Left ventricle myocardium superior (tissue), 1 donor: ENCODE measurements around the gene CAPNS1. TPM values are rescaled to one million over a fixed set of nuclear protein-coding genes. Genes with fewer than 3 reads are reported as not detected.
"Not testable (repeated sequence)": the region's sequence is repeated elsewhere in the genome, so short reads cannot be mapped to it uniquely, and the experiment has no call there.

ENCODE experiments used
- ATAC-seq: fragments of 200-7000 bp; cut with Tn5 transposase; one replicate; pipeline ENCODE4 v1.9.1; 2020; ENCODE audit warnings: mild to moderate bottlenecking, moderate library complexity
- DNase-seq: peaks from one replicate; pipeline ENCODE4 v3.0.0-alpha.2; 2020
- intact Hi-C: fragments of 100-400 bp; cut with micrococcal nuclease; formaldehyde crosslinking; loops from one replicate; pipeline ENCODE4 v1.11.0; 2022
- total RNA-seq: library from RNA; stranded (reverse); fragmentation: NEBNext Ultra II Directional; extraction: Animal tissue kit (Norgen Biotek cat#: 25700); gene quantifications from one replicate; pipeline ENCODE4 v1.2.1, GENCODE V29; 2021
- donor health status: DM: no; HTN: yes; CAD: no; lungs with severe emphysema.

The CAPNS1 gene
- total RNA-seq, 1 donor from 2014 or later: 838 TPM

- no peak for DNase-seq
- intact Hi-C loops: no loop called here
Measured at GRCh38 chr19:36113425-36113824, 26.4 kb upstream of the CAPNS1 start.

GRCh38 chr19:36113894-36114720, 25.8 kb upstream of the CAPNS1 start:
- intact Hi-C loops: no loop called here
- DNase-seq: no peak
- no peak for ATAC-seq

More at GRCh38 chr19:36113425-36113824, 26.4 kb upstream of the CAPNS1 start:
- no peak for ATAC-seq

- peak; percentile 94 for ATAC-seq
- intact Hi-C loops: no loop called here
- DNase-seq: peak; percentile 98
Measured at GRCh38 chr19:36114721-36115452, 25.0 kb upstream of the CAPNS1 start, which contains the start of gene POLR2I. Gene POLR2I (minus strand): TSS chr19:36114875. CDS start chr19:36114856, 19 bp downstream.

GRCh38 chr19:36115453-36116343, 24.2 kb upstream of the CAPNS1 start, which contains the start of gene TBCB:
Gene TBCB (plus strand): TSS chr19:36115468. CDS start chr19:36115561, 93 bp downstream.
- DNase-seq: peak; percentile 88
- ATAC-seq: peak; percentile 69
- intact Hi-C loops: no loop called here

GRCh38 chr19:36116344-36116637, 23.6 kb upstream of the CAPNS1 start:
- ATAC-seq (no peak), DNase-seq (no peak)
- intact Hi-C loops: no loop called here

GRCh38 chr19:36120092-36120983, 19.5 kb upstream of the CAPNS1 start:
- intact Hi-C loops: no loop called here
- ATAC-seq (no peak), DNase-seq (no peak)

GRCh38 chr19:36120984-36121358, 18.9 kb upstream of the CAPNS1 start:
- DNase-seq (no peak), ATAC-seq (no peak)
- intact Hi-C loops: no loop called here

GRCh38 chr19:36121486-36122124, 18.3 kb upstream of the CAPNS1 start:
- ATAC-seq (no peak), DNase-seq (no peak)
- intact Hi-C loops: no loop called here

- DNase-seq (no peak), ATAC-seq (no peak)
- intact Hi-C loops: loop anchor here (5.0 kb wide), 1 partner anchor 47 kb away; no protein-coding TSS in a partner anchor
Measured at GRCh38 chr19:36125557-36125956, 14.3 kb upstream of the CAPNS1 start.

- DNase-seq (no peak), ATAC-seq (peak; percentile 33)
- intact Hi-C loops: loop anchor here (5.0 kb wide), 1 partner anchor 44 kb away; no protein-coding TSS in a partner anchor
Measured at GRCh38 chr19:36128392-36128736, 11.5 kb upstream of the CAPNS1 start.

- ATAC-seq, intact Hi-C loops: not testable (repeated sequence)
- peak; percentile 61 for DNase-seq
Measured at GRCh38 chr19:36131221-36131620, 8.6 kb upstream of the CAPNS1 start.

- intact Hi-C loops, ATAC-seq, DNase-seq: not testable (repeated sequence)
Measured at GRCh38 chr19:36134867-36135266, 5.0 kb upstream of the CAPNS1 start.

GRCh38 chr19:36136964-36137686, 2.7 kb upstream of the CAPNS1 start:
- intact Hi-C loops: no loop called here
- peak; percentile 24 for ATAC-seq

GRCh38 chr19:36139120-36139472, 770 bp upstream of the CAPNS1 start:
- no peak for ATAC-seq
- intact Hi-C loops: no loop called here
- DNase-seq: no peak

More at GRCh38 chr19:36136964-36137686, 2.7 kb upstream of the CAPNS1 start:
- DNase-seq: peak; percentile 58

GRCh38 chr19:36140304-36141038, 605 bp downstream of the CAPNS1 start:
- intact Hi-C loops: no loop called here
- ATAC-seq: peak; percentile 26
- peak; percentile 53 for DNase-seq

- intact Hi-C loops: no loop called here
- peak; percentile 92 for DNase-seq
- ATAC-seq: peak; percentile 78
Measured at GRCh38 chr19:36141039-36141927, 1.4 kb downstream of the CAPNS1 start.
